IMR-90 (cell line): Measurements from ENCODE around the gene TGFBI. TPM values are rescaled to one million over a fixed set of nuclear protein-coding genes. Genes with fewer than 3 reads are reported as not detected.
A peak's percentile ranks its signal among the peaks of the same experiment; 100 is the strongest.

Source experiments
- ATAC-seq: fragments of 200-7000 bp; cut with Tn5 transposase; 2 replicates; pipeline ENCODE4 v1.9.1; 2020; ENCODE audit warnings: low read depth, mild to moderate bottlenecking, moderate library complexity
- BruUV-seq: library from RNA; stranded (reverse); fragments of 400-500 nt; replicated peaks from 2 replicates; lab custom pipeline; 2021; lab: Mats Ljungman, UMichigan
- CTCF ChIA-PET: fragments of 300-600 bp; formaldehyde crosslinking; extraction: SDS; loops from one replicate; lab custom pipeline; 2021; ENCODE audit warnings: antibody characterized with exemption; lab: Yijun Ruan, JAX
- POLR2A ChIA-PET: fragments of 300-600 bp; sonication (Branson Sonifier 250); formaldehyde crosslinking; loops from one replicate; lab custom pipeline; 2022; ENCODE audit warnings: antibody characterized with exemption; ENCODE audit not compliant: unreplicated experiment; lab: Charles Lee
- DNase-seq: peaks from one replicate; pipeline ENCODE4 v3.0.0; 2013
- H2AFZ ChIP-seq: replicated peaks from 2 replicates; pipeline ENCODE3; 2013; ENCODE audit warnings: low read length, mild to moderate bottlenecking; ENCODE audit not compliant: poor library complexity
- H2AK5ac ChIP-seq: 2 replicates; pipeline ENCODE4 v1.6.1; 2013; ENCODE audit warnings: low read depth, low read length, inconsistent platforms
- H2AK9ac ChIP-seq: replicated peaks from 2 replicates; pipeline ENCODE3; 2013; ENCODE audit warnings: mild to moderate bottlenecking, low read depth, low read length, moderate library complexity; ENCODE audit not compliant: poor library complexity
- H2BK120ac ChIP-seq: 2 replicates; pipeline ENCODE4 v1.6.1; 2013; ENCODE audit warnings: low read depth, low read length, inconsistent platforms
- H2BK15ac ChIP-seq: 3 replicates; pipeline ENCODE4 v1.6.1; 2013; ENCODE audit warnings: low read depth, low read length, inconsistent platforms
- H2BK20ac ChIP-seq: 2 replicates; pipeline ENCODE4 v1.6.1; 2013; ENCODE audit warnings: low read depth, mild to moderate bottlenecking, inconsistent platforms, low read length, moderate library complexity
- H2BK5ac ChIP-seq: 2 replicates; pipeline ENCODE4 v1.6.1; 2013; ENCODE audit warnings: mild to moderate bottlenecking, low read depth, low read length, inconsistent platforms; ENCODE audit not compliant: poor library complexity, severe bottlenecking
- H3K14ac ChIP-seq: replicated peaks from 2 replicates; pipeline ENCODE4 v1.6.1; 2013; ENCODE audit warnings: low read depth, low read length, inconsistent platforms
- H3K18ac ChIP-seq: 2 replicates; pipeline ENCODE4 v1.6.1; 2013; ENCODE audit warnings: low read depth, low read length, control low read depth
- H3K23ac ChIP-seq: 2 replicates; pipeline ENCODE4 v1.6.1; 2013; ENCODE audit warnings: low read depth, low read length, inconsistent platforms
- H3K27ac ChIP-seq: 2 replicates; pipeline ENCODE4 v1.5.1; 2013; ENCODE audit warnings: mild to moderate bottlenecking, control low read depth, low read length; ENCODE audit not compliant: insufficient read depth
- H3K27me3 ChIP-seq: 2 replicates; pipeline ENCODE4 v1.6.1; 2013; ENCODE audit warnings: low read length; ENCODE audit not compliant: control insufficient read depth, insufficient read depth
- H3K36me3 ChIP-seq: 2 replicates; pipeline ENCODE4 v1.6.1; 2013; ENCODE audit warnings: low read length, mixed read lengths; ENCODE audit not compliant: control insufficient read depth, insufficient read depth
- H3K4ac ChIP-seq: 2 replicates; pipeline ENCODE4 v1.6.1; 2013; ENCODE audit warnings: low read depth, low read length, inconsistent platforms
- H3K4me1 ChIP-seq: 2 replicates; pipeline ENCODE4 v1.6.1; 2013; ENCODE audit warnings: low read length, mixed read lengths; ENCODE audit not compliant: control insufficient read depth, insufficient read depth
- H3K4me2 ChIP-seq: 2 replicates; pipeline ENCODE4 v1.6.1; 2013; ENCODE audit warnings: low read depth, mild to moderate bottlenecking, control low read depth, low read length, moderate library complexity
- H3K4me3 ChIP-seq: 2 replicates; pipeline ENCODE4 v1.5.1; 2013; ENCODE audit warnings: low read depth, mild to moderate bottlenecking, control low read depth, low read length, moderate library complexity; ENCODE audit not compliant: insufficient read depth
- H3K56ac ChIP-seq: 2 replicates; pipeline ENCODE4 v1.6.1; 2013; ENCODE audit warnings: low read length, inconsistent platforms; ENCODE audit not compliant: insufficient read depth; ENCODE audit errors: extremely low read depth
- H3K79me1 ChIP-seq, 2 experiments: 2 replicates each; pipeline ENCODE4 v1.6.1; 2013; ENCODE audit warnings: low read length in 2 of 2, inconsistent platforms in 1 of 2, low read depth in 1 of 2
- H3K9ac ChIP-seq: 2 replicates; pipeline ENCODE4 v1.6.1; 2013; ENCODE audit warnings: low read depth, low read length, control low read depth
- H3K9me1 ChIP-seq: 2 replicates; pipeline ENCODE4 v1.6.1; 2013; ENCODE audit warnings: low read length, inconsistent platforms; ENCODE audit not compliant: insufficient read depth
- H3K9me3 ChIP-seq: 2 replicates; pipeline ENCODE4 v1.6.1; 2013; ENCODE audit warnings: low read length; ENCODE audit not compliant: control insufficient read depth, insufficient read depth
- H4K20me1 ChIP-seq: 2 replicates; pipeline ENCODE4 v1.6.1; 2013; ENCODE audit warnings: low read length, inconsistent platforms; ENCODE audit not compliant: insufficient read depth
- H4K5ac ChIP-seq: 2 replicates; pipeline ENCODE4 v1.6.1; 2013; ENCODE audit warnings: mild to moderate bottlenecking, low read depth, low read length, control low read depth
- H4K8ac ChIP-seq, 2 experiments: 2 replicates each; pipeline ENCODE4 v1.6.1; 2013; ENCODE audit warnings: low read depth in 2 of 2, low read length in 2 of 2, control low read depth in 1 of 2, inconsistent platforms in 1 of 2
- H4K91ac ChIP-seq: 2 replicates; pipeline ENCODE4 v1.6.1; 2013; ENCODE audit warnings: low read depth, low read length, inconsistent platforms; ENCODE audit not compliant: insufficient read depth
- BHLHE40 ChIP-seq: fragments of 150-350 bp; IDR thresholded peaks from 2 replicates; pipeline ENCODE4 v1.6.1; 2016; ENCODE audit warnings: mild to moderate bottlenecking, low read depth, low read length
- CEBPB ChIP-seq: IDR thresholded peaks from 2 replicates; pipeline ENCODE4 v1.6.1; 2012; ENCODE audit warnings: low read depth, low read length, improper control_type of control experiment
- CHD1 ChIP-seq: IDR thresholded peaks from 2 replicates; pipeline ENCODE4 v1.6.1; 2012; ENCODE audit warnings: low read depth, low read length, improper control_type of control experiment
- CTCF ChIP-seq: conservative IDR thresholded peaks from 2 replicates; pipeline ENCODE4 v1.5.1; 2012; ENCODE audit warnings: mild to moderate bottlenecking, low read depth, low read length, improper control_type of control experiment
- MAFK ChIP-seq: IDR thresholded peaks from 2 replicates; pipeline ENCODE4 v1.6.1; 2012; ENCODE audit warnings: low read depth, low read length, improper control_type of control experiment
- NFE2L2 ChIP-seq: fragments of 150-350 bp; IDR thresholded peaks from 2 replicates; pipeline ENCODE4 v1.6.1; 2016; ENCODE audit warnings: low read depth, mild to moderate bottlenecking, low read length
- RAD21 ChIP-seq: IDR thresholded peaks from 2 replicates; pipeline ENCODE4 v1.6.1; 2012; ENCODE audit warnings: low read length, improper control_type of control experiment
- RCOR1 ChIP-seq: IDR thresholded peaks from 2 replicates; pipeline ENCODE4 v1.6.1; 2012; ENCODE audit warnings: mild to moderate bottlenecking, low read length, improper control_type of control experiment; ENCODE audit not compliant: insufficient replicate concordance
- RFX5 ChIP-seq: IDR thresholded peaks from 2 replicates; pipeline ENCODE4 v1.8.0; 2012; ENCODE audit warnings: low read depth, mild to moderate bottlenecking, low read length, moderate library complexity
- SMC3 ChIP-seq: fragments of 150-350 bp; IDR thresholded peaks from 2 replicates; pipeline ENCODE4 v1.6.1; 2016; ENCODE audit warnings: low read depth, mild to moderate bottlenecking, antibody characterized with exemption, low read length, moderate library complexity
- WGBS, 2 experiments: methylation state at CpG; one replicate each; pipeline versions ENCODE4 v1.1.5 to v1.1.7; 2013; ENCODE audit warnings: missing lambda C conversion rate in 2 of 2; ENCODE audit not compliant: insufficient read length in 1 of 2; ENCODE audit errors: extremely low coverage in 2 of 2; 5-methylcytosine and 5-hydroxymethylcytosine counted together
- dilution Hi-C: fragments of 300-500 bp; cut with HindIII; formaldehyde crosslinking; loops from one replicate; pipeline ENCODE4 v1.14.3; 2018; ENCODE audit warnings: low sequenced_read_pairs; ENCODE audit not compliant: unreplicated experiment
- in situ Hi-C: fragments of 300-500 bp; cut with MboI; formaldehyde crosslinking; loops from 3 replicates; pipeline ENCODE4 v1.14.3; 2019; ENCODE audit warnings: low sequenced_read_pairs, inconsistent platforms, mixed read lengths
- intact Hi-C: fragments of 100-400 bp; cut with micrococcal nuclease; formaldehyde crosslinking; loops from 2 replicates; pipeline ENCODE4 v1.10.0; 2022
- polyA plus RNA-seq, 3 experiments: library from polyadenylated mRNA; depleted of rRNA; stranded (reverse); fragments of >200 nt; gene quantifications; 2 replicates each; pipeline ENCODE4 v1.2.3, GENCODE V29; 2012; ENCODE audit warnings: low replicate concordance in 1 of 3
- total RNA-seq: library from RNA; depleted of rRNA; stranded (reverse); fragments of >200 nt; gene quantifications from 2 replicates; pipeline ENCODE4 v1.2.3, GENCODE V29; 2012

The TGFBI gene
- total and polyA plus RNA-seq, 2 of the 4 experiments (the other 2 are of a cell fraction): 618 to 1,551 TPM

- TF ChIP-seq RCOR1 (no peak), CHD1 (peak; percentile 78; the same call in 1 of the 2 replicates), BHLHE40 (peak; percentile 77)
Measured at GRCh38 chr5:136080483-136081216, 51.9 kb downstream of the TGFBI start (continued).

GRCh38 chr5:136081217-136081591 lies 52.4 kb downstream of the TGFBI start:
- peak overlapping the region; percentile 26; the same call in 1 of the 2 replicates for H2AK5ac ChIP-seq
- H3K14ac ChIP-seq: 0 out of 2 replicates have a peak overlapping the region, but pooled peaks have one; percentile 1
- H3K27ac ChIP-seq: no peak overlapping the region
- no peaks in the 10 kb centered on the region for H3K9me3 ChIP-seq
- no CpG with 5 or more reads among the region's 2 CpGs for WGBS, 2 experiments
- no peak overlapping the region for H2AFZ ChIP-seq
- peak overlapping the region; percentile 62 for H3K4ac ChIP-seq
- H4K5ac ChIP-seq: peak overlapping the region; percentile 35; the same call in 1 of the 2 replicates
- in situ Hi-C loops (loop anchor here (5.0 to 10.0 kb wide), 2 partner anchors 94 to 194 kb away; no protein-coding TSS in a partner anchor), intact Hi-C loops (no loop called here), dilution Hi-C loops (no loop called here)
- no peaks in the 10 kb centered on the region for H3K79me1 ChIP-seq
- peak overlapping the region; percentile 68; the same call in 1 of the 2 replicates for H3K9ac ChIP-seq
- ATAC-seq: no peak
- H3K4me1 ChIP-seq: no peaks in the 10 kb centered on the region
- peak overlapping the region; percentile 79; the same call in 1 of the 2 replicates for H3K4me2 ChIP-seq
- no peak overlapping the region for H2BK5ac ChIP-seq
- H2AK9ac ChIP-seq: no peak overlapping the region
- H4K91ac ChIP-seq: peak overlapping the region; percentile 50; the same call in 1 of the 2 replicates
- no peaks in the 10 kb centered on the region; the same call in 1 of the 2 replicates for H4K20me1 ChIP-seq
- H3K23ac ChIP-seq: 0 out of 2 replicates have a peak overlapping the region, but pooled peaks have one; percentile 48
- BruUV-seq: no TSS peak
- peaks cover 3% of the 10 kb centered on the region; the same call in 1 of the 2 replicates for H3K27me3 ChIP-seq
- no peaks in the 10 kb centered on the region for H3K36me3 ChIP-seq
- peak overlapping the region; percentile 20 to 42; a peak in 3 of 4 replicates for H4K8ac ChIP-seq
- peak overlapping the region; percentile 65; the same call in 1 of the 2 replicates for H3K56ac ChIP-seq
- peak overlapping the region; percentile 47 for H2BK20ac ChIP-seq
- ChIA-PET CTCF (interaction anchor here (1.0 to 2.6 kb wide), 5 partner anchors 23 to 193 kb away, joined by 3 to 18 read pairs (median 7); no protein-coding TSS in a partner anchor), POLR2A (no interaction called here)
- no peak overlapping the region for H2BK15ac ChIP-seq
- no peak overlapping the region for H3K4me3 ChIP-seq
- DNase-seq: no peak
- TF ChIP-seq RAD21 (no peak), CEBPB (no peak), NFE2L2 (no peak), RCOR1 (no peak), MAFK (no peak), RFX5 (no peak), SMC3 (no peak), CTCF (no peak)
- no peak overlapping the region for H3K18ac ChIP-seq
- H2BK120ac ChIP-seq: peak overlapping the region; percentile 33; the same call in 1 of the 2 replicates
- peaks cover 5% of the 10 kb centered on the region; the same call in 1 of the 2 replicates for H3K9me1 ChIP-seq
